ENCODE measurements around the gene SLC46A1. TPM values are rescaled to one million over a fixed set of nuclear protein-coding genes. Genes with fewer than 3 reads are reported as not detected.
A peak's percentile ranks its signal among the peaks of the same experiment; 100 is the strongest.

SLC46A1 gene
- total RNA-seq, 1 donor from 2014 or later = 4.7 TPM

- peaks cover 39 to 44% (median 41%) of the 10 kb centered on the region in 3 donors for H3K36me3 ChIP-seq (ENCODE audit: control insufficient read depth in 3 of 3, insufficient read depth in 3 of 3, low read length in 3 of 3)
- H3K27me3 ChIP-seq (ENCODE audit: control insufficient read depth in 3 of 3, insufficient read depth in 3 of 3, low read length in 3 of 3) = no peaks in the 10 kb centered on the region
- no peaks in the 10 kb centered on the region for H3K9me3 ChIP-seq (ENCODE audit: control insufficient read depth in 3 of 3, low read length in 3 of 3)
- peaks cover 0 to 8% (median 7%) of the 10 kb centered on the region in 3 donors for H3K4me1 ChIP-seq (ENCODE audit: control insufficient read depth in 3 of 3, insufficient read depth in 3 of 3, low read length in 3 of 3)
- no peak overlapping the region for H3K27ac ChIP-seq (ENCODE audit: low read depth, low read length)
- H3K4me3 ChIP-seq (ENCODE audit: low read length in 3 of 3) = no peak overlapping the region
- H3K9ac ChIP-seq (ENCODE audit: low read depth in 1 of 3, low read length in 3 of 3) = no peak overlapping the region
These were observed 40.5 kb downstream of the SLC46A1 start for GRCh38 chr17:28365487-28365886.

- no peak within 1 kb of the TSS for H3K4me3 ChIP-seq (ENCODE audit: low read length in 3 of 3)
These were observed 41.2 kb downstream of the SLC46A1 start, which contains the start of gene SEBOX for GRCh38 chr17:28364665-28365363. TSS of gene SEBOX (minus strand) at chr17:28365199. CDS start at chr17:28365151, 48 bp downstream.

GRCh38 chr17:28363776-28364650 lies 42.0 kb downstream of the SLC46A1 start:
- Histone ChIP-seq H3K36me3 (ENCODE audit: control insufficient read depth in 3 of 3, insufficient read depth in 3 of 3, low read length in 3 of 3) (peaks cover 49 to 56% (median 54%) of the 10 kb centered on the region in 3 donors), H3K4me1 (ENCODE audit: control insufficient read depth in 3 of 3, insufficient read depth in 3 of 3, low read length in 3 of 3) (no peaks in the 10 kb centered on the region), H3K9ac (ENCODE audit: low read depth in 1 of 3, low read length in 3 of 3) (no peak overlapping the region), H3K9me3 (ENCODE audit: control insufficient read depth in 3 of 3, low read length in 3 of 3) (no peaks in the 10 kb centered on the region), H3K27me3 (ENCODE audit: control insufficient read depth in 3 of 3, insufficient read depth in 3 of 3, low read length in 3 of 3) (no peaks in the 10 kb centered on the region), H3K4me3 (ENCODE audit: low read length in 3 of 3) (no peak overlapping the region), H3K27ac (ENCODE audit: low read depth, low read length) (no peak overlapping the region)

More at GRCh38 chr17:28364665-28365363, 41.2 kb downstream of the SLC46A1 start, which contains the start of gene SEBOX:
- H3K4me1 ChIP-seq (ENCODE audit: control insufficient read depth in 3 of 3, insufficient read depth in 3 of 3, low read length in 3 of 3) = peaks cover 0 to 1% (median under 1%) of the 10 kb centered on the region in 3 donors
- H3K36me3 ChIP-seq (ENCODE audit: control insufficient read depth in 3 of 3, insufficient read depth in 3 of 3, low read length in 3 of 3) = peaks cover 45 to 51% (median 48%) of the 10 kb centered on the region in 3 donors
- no peak within 1 kb of the TSS for H3K27ac ChIP-seq (ENCODE audit: low read depth, low read length)
- no peak within 1 kb of the TSS for H3K9ac ChIP-seq (ENCODE audit: low read depth in 1 of 3, low read length in 3 of 3)
- no peaks in the 10 kb centered on the region for H3K9me3 ChIP-seq (ENCODE audit: control insufficient read depth in 3 of 3, low read length in 3 of 3)
- H3K27me3 ChIP-seq (ENCODE audit: control insufficient read depth in 3 of 3, insufficient read depth in 3 of 3, low read length in 3 of 3) = no peaks in the 10 kb centered on the region

- no peaks in the 10 kb centered on the region for H3K27me3 ChIP-seq (ENCODE audit: control insufficient read depth in 3 of 3, insufficient read depth in 3 of 3, low read length in 3 of 3)
- H3K4me3 ChIP-seq (ENCODE audit: low read length in 3 of 3) = no peak overlapping the region
- no peak overlapping the region for H3K27ac ChIP-seq (ENCODE audit: low read depth, low read length)
- peaks cover 5 to 7% (median 6%) of the 10 kb centered on the region in 3 donors for H3K4me1 ChIP-seq (ENCODE audit: control insufficient read depth in 3 of 3, insufficient read depth in 3 of 3, low read length in 3 of 3)
- H3K9ac ChIP-seq (ENCODE audit: low read depth in 1 of 3, low read length in 3 of 3) = no peak overlapping the region
- no peaks in the 10 kb centered on the region for H3K9me3 ChIP-seq (ENCODE audit: control insufficient read depth in 3 of 3, low read length in 3 of 3)
- peaks cover 49 to 56% (median 55%) of the 10 kb centered on the region in 3 donors for H3K36me3 ChIP-seq (ENCODE audit: control insufficient read depth in 3 of 3, insufficient read depth in 3 of 3, low read length in 3 of 3)
These were observed 42.8 kb downstream of the SLC46A1 start for GRCh38 chr17:28363186-28363585.

GRCh38 chr17:28357901-28358197 lies 48.2 kb downstream of the SLC46A1 start:
- H3K9me3 ChIP-seq (ENCODE audit: control insufficient read depth in 3 of 3, low read length in 3 of 3) = no peaks in the 10 kb centered on the region
- H3K9ac ChIP-seq (ENCODE audit: low read depth in 1 of 3, low read length in 3 of 3) = peak overlapping the region; percentile 73 to 98 (median 84)
- peaks cover 22 to 30% (median 22%) of the 10 kb centered on the region in 3 donors for H3K4me1 ChIP-seq (ENCODE audit: control insufficient read depth in 3 of 3, insufficient read depth in 3 of 3, low read length in 3 of 3)
- peak overlapping the region; percentile 85 to 97 (median 97) for H3K4me3 ChIP-seq (ENCODE audit: low read length in 3 of 3)
- H3K27ac ChIP-seq (ENCODE audit: low read depth, low read length) = peak overlapping the region; percentile 92
- no peaks in the 10 kb centered on the region for H3K27me3 ChIP-seq (ENCODE audit: control insufficient read depth in 3 of 3, insufficient read depth in 3 of 3, low read length in 3 of 3)
- peaks cover 53 to 59% (median 56%) of the 10 kb centered on the region in 3 donors for H3K36me3 ChIP-seq (ENCODE audit: control insufficient read depth in 3 of 3, insufficient read depth in 3 of 3, low read length in 3 of 3)

- H3K9ac ChIP-seq (ENCODE audit: low read depth in 1 of 3, low read length in 3 of 3) = peak within 1 kb of the TSS; percentile 93 to 98 (median 98)
- peak within 1 kb of the TSS; percentile 92 for H3K27ac ChIP-seq (ENCODE audit: low read depth, low read length)
- no peaks in the 10 kb centered on the region for H3K9me3 ChIP-seq (ENCODE audit: control insufficient read depth in 3 of 3, low read length in 3 of 3)
- no peaks in the 10 kb centered on the region for H3K27me3 ChIP-seq (ENCODE audit: control insufficient read depth in 3 of 3, insufficient read depth in 3 of 3, low read length in 3 of 3)
- peak within 1 kb of the TSS; percentile 85 to 97 (median 97) for H3K4me3 ChIP-seq (ENCODE audit: low read length in 3 of 3)
- peaks cover 47 to 56% (median 53%) of the 10 kb centered on the region in 3 donors for H3K36me3 ChIP-seq (ENCODE audit: control insufficient read depth in 3 of 3, insufficient read depth in 3 of 3, low read length in 3 of 3)
- peaks cover 22 to 30% (median 22%) of the 10 kb centered on the region in 3 donors for H3K4me1 ChIP-seq (ENCODE audit: control insufficient read depth in 3 of 3, insufficient read depth in 3 of 3, low read length in 3 of 3)
These were observed 48.7 kb downstream of the SLC46A1 start, which contains the start of gene POLDIP2 for GRCh38 chr17:28357061-28357900. TSS of gene POLDIP2 (minus strand) at chr17:28357527. CDS start at chr17:28357448, 79 bp downstream.

GRCh38 chr17:28350271-28350670 lies 55.7 kb downstream of the SLC46A1 start:
- Histone ChIP-seq H3K4me1 (ENCODE audit: control insufficient read depth in 3 of 3, insufficient read depth in 3 of 3, low read length in 3 of 3) (peaks cover 1 to 18% (median 17%) of the 10 kb centered on the region in 3 donors), H3K36me3 (ENCODE audit: control insufficient read depth in 3 of 3, insufficient read depth in 3 of 3, low read length in 3 of 3) (peaks cover 77 to 95% (median 90%) of the 10 kb centered on the region in 3 donors), H3K27ac (ENCODE audit: low read depth, low read length) (no peak overlapping the region), H3K9ac (ENCODE audit: low read depth in 1 of 3, low read length in 3 of 3) (no peak overlapping the region), H3K9me3 (ENCODE audit: control insufficient read depth in 3 of 3, low read length in 3 of 3) (no peaks in the 10 kb centered on the region), H3K4me3 (ENCODE audit: low read length in 3 of 3) (no peak overlapping the region), H3K27me3 (ENCODE audit: control insufficient read depth in 3 of 3, insufficient read depth in 3 of 3, low read length in 3 of 3) (no peaks in the 10 kb centered on the region)

- Histone ChIP-seq H3K9me3 (ENCODE audit: control insufficient read depth in 3 of 3, low read length in 3 of 3) (no peaks in the 10 kb centered on the region), H3K4me3 (ENCODE audit: low read length in 3 of 3) (no peak overlapping the region), H3K36me3 (ENCODE audit: control insufficient read depth in 3 of 3, insufficient read depth in 3 of 3, low read length in 3 of 3) (peaks cover 81 to 96% (median 90%) of the 10 kb centered on the region in 3 donors), H3K4me1 (ENCODE audit: control insufficient read depth in 3 of 3, insufficient read depth in 3 of 3, low read length in 3 of 3) (peaks cover 3 to 26% (median 18%) of the 10 kb centered on the region in 3 donors), H3K9ac (ENCODE audit: low read depth in 1 of 3, low read length in 3 of 3) (no peak overlapping the region), H3K27me3 (ENCODE audit: control insufficient read depth in 3 of 3, insufficient read depth in 3 of 3, low read length in 3 of 3) (no peaks in the 10 kb centered on the region), H3K27ac (ENCODE audit: low read depth, low read length) (no peak overlapping the region)
These were observed 57.0 kb downstream of the SLC46A1 start for GRCh38 chr17:28348979-28349378.

GRCh38 chr17:28347261-28347891 lies 58.6 kb downstream of the SLC46A1 start:
- H3K36me3 ChIP-seq (ENCODE audit: control insufficient read depth in 3 of 3, insufficient read depth in 3 of 3, low read length in 3 of 3) = peaks cover 84 to 94% (median 92%) of the 10 kb centered on the region in 3 donors
- H3K9me3 ChIP-seq (ENCODE audit: control insufficient read depth in 3 of 3, low read length in 3 of 3) = no peaks in the 10 kb centered on the region
- H3K27ac ChIP-seq (ENCODE audit: low read depth, low read length) = no peak overlapping the region
- peak overlapping the region in 2 of 3 donors; percentile 20 to 33 for H3K9ac ChIP-seq (ENCODE audit: low read depth in 1 of 3, low read length in 3 of 3)
- no peak overlapping the region for H3K4me3 ChIP-seq (ENCODE audit: low read length in 3 of 3)
- H3K27me3 ChIP-seq (ENCODE audit: control insufficient read depth in 3 of 3, insufficient read depth in 3 of 3, low read length in 3 of 3) = no peaks in the 10 kb centered on the region
- H3K4me1 ChIP-seq (ENCODE audit: control insufficient read depth in 3 of 3, insufficient read depth in 3 of 3, low read length in 3 of 3) = peaks cover 3 to 35% (median 23%) of the 10 kb centered on the region in 3 donors

Measured in skeletal muscle tissue (tissue), 4 donors.